Stimulated activated CD4-positive, alpha-beta T cell treated with anti-CD3 and anti-CD28 coated beads, Interleukin-15, amount 100 ng/mL, for 1 hour (primary cell): ENCODE results near the gene GYPC.
A peak's percentile ranks its signal among the peaks of the same experiment; 100 is the strongest.
"Not testable (repeated sequence)": the region's sequence is repeated elsewhere in the genome, so short reads cannot be mapped to it uniquely, and the experiment has no call there.

Experiments used
- DNase-seq, 2 donors: peaks; one replicate each; pipeline ENCODE4 v3.0.0-alpha.2; 2020; ENCODE audit warnings: low read depth in 1 of 2, low spot score in 1 of 2

GYPC gene, protein sequence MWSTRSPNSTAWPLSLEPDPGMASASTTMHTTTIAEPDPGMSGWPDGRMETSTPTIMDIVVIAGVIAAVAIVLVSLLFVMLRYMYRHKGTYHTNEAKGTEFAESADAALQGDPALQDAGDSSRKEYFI

DNA sequence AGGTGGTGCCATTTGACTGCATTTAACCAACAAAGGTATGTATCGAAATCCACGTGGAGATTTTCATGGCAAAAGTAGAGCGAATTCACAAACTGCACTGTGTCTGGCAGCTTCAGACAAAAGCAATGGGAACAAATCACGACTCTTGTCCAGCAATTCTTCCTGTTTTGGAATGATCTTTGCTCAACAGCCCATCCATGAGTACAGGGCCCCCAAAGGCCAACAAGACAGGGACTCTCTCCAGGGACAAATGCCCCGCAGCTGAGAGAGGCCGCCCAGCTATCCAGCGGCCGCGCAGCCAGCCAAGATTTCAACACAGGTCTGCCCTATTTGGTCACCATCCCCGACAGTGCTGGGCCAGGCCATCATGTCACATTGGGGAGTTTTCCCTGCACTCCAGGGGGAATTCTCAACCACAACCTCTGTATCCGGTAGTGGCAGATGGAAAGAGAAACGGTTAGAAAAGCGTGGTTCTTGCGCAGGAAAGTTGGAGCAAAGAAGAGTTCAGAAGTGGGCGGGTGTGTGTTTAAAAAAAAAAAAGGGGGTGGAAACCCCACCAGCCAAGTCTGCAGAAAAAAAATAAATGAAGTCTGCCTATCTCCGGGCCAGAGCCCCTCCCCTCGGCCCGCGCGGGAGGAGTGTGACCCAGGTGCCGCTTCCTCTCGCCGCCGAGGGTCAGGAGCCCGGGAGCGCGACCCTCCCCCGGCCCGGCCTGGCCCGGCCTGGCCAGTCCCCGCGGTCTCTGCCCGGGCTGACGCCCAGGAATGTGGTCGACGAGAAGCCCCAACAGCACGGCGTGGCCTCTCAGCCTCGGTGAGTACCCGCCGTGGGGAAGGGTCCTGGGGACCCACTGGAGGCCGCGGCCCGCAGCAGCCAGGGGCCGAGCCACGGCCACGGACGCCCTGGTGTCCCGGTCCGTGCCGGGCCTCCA is at the start of gene GYPC:
Gene GYPC (plus strand): TSS at position 659 of the 931 bp plus-strand sequence. CDS start 106 bp downstream, at position 765.
- peak in 1 of 2 donors; percentile 42 for DNase-seq

DNA sequence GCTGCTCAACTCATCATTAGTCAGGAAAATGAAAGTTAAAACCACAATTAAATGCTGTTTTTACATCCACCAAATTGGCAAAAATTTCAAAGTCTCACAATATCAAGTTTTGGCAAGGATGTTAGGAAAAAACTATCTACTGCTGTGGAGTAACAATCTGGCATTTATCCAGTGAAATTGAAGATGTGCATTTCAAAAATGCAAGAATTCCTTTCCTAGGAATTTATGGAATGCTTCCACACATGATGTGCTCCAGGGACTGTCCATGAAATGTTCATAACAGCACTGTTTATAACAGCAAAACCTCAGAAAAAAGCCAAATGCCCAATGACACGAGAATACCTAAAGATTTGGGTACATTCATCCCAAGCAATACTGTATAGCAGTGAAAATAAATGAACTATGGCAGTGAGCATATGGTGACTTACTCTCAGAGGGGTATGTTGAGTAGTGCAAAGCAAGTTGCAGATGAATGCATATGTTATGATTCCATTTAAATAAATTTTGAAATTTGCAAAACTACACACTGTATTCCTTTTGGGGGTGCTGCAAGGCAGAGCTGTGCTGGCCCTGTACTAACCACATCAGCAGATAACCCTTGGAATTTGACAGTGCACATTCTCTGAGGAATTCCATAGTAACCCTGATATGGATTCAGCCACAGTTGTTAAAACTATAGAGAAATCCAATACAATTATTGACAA is 41.3 kb upstream of the GYPC start:
- no peak for DNase-seq

DNA sequence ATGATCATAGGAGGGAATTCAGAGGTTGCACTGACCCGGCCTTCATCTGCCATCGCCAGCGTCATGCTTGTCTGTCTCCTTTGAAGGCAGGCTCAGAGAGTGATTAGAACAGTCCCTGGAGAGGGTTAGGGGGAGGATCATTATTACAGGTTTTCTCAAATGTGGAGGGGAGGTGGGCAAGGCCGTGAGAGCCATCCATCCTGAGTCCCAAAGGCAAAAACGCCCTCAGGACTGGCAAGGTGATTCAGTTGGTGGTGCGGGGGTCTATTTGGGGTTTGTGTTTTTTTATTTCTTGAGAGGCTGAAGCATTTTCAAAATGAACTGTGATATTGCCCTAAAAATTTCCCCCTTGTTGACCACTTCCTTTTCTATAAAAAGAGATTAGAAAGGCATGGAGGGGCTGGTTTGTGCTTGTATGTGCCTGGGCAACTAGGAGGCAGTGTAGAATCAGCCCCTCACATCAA is 39.3 kb upstream of the GYPC start:
- no peak for DNase-seq

DNA sequence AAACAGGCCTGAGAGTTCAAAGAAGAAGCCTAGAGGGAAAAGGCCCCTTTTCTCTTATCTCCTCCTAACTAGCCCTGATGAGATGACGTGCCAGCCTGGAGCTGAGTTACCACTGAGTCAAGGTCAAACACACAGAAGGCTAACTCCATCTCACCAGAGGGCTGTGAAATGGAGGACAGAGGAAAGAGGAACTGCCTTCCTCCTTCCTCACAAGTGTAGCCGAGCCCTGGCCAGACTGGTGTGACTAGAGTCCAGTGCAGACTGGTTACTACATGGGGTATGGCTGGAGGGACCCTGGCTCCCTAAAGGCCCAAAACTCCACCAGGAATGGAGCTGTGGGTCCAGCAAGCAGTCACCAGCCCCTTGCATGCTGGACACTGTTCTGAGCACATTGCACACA is 35.7 kb upstream of the GYPC start:
- no peak for DNase-seq

DNA sequence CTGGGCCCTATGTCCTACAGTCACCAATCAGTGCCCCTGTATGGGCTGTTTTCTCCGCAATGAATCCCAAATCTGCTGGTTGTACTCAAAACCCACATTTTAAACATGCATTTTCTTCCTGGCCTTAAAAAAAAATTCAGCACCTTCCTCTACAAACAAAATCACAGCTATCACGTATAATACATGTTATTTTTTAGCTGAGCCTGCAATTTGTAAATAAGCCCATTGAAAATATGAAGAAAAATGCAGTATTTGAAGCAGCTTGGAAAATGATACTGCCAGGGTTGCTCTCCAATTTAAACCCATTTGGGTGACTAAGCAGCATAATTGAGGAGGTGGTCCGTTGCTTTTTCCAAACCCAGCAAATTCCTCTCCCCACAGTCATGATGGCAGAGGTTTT is 33.0 kb upstream of the GYPC start:
- no peak for DNase-seq

DNA sequence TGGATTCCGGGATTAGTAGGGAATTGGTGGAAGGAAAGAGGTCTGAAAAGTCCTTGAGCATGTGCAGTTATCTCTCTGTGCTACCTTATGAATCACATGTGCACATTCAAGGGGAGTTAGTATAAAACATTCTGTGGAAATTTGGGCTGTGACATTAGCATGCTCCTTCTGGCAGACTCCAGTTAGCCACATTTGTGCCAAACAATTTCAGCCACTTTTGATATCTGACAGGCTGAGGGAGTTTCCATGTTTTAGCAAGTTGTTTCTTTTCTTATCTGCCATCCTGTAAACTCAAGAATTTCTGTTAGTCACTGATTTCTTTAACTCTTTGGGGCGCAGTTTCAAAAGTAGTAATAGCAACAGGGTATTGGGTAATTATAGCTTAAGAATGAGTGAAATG is 28.3 kb upstream of the GYPC start:
- DNase-seq: no peak

DNA sequence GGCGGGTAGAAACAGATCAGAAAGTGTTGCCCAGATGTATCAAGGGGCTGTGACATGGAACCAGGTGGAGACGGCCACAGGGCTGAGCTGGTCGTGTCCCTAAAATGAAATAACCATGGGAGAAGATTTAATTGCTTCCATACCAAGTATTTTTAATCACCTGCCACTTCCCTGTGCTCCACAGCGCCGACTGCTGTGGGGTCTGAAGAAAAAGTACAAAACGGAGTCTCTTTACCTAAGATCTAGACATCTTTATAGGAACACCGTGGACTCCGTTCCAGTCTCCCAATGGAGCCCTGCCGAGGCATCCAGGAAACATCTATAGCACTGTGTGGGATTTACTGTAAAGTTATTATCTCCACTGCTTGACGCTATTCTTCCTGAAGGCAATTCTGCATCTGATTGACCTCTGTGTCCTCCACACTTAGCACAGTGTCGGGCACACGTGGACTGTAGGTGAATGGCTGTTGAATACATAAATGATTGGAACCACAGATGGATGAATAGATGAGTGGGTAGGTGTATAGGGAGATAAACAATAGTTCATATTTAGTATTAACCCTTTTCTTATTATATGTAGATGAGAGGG is 21.6 kb upstream of the GYPC start:
- peak in 1 of 2 donors; percentile 8 for DNase-seq

DNA sequence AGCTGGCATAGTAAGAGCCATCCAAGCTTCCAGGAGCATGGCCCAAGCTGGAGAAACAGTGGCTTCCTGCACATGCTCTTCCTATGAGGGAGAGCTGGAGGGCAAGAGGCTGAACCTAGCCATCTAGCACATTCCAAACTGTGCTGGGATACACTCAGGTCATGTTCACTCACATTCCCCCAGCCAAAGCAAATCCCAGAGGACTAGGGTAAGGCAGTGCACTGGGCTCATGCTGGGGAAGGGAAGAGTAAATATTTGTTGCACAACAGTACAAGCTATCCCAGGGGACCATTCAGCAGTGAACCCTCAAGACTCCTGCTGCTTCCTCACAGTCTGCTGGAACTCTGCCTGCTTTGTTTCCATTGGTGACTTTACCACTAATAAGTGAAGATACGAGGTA is 20.7 kb upstream of the GYPC start:
- DNase-seq: no peak

DNA sequence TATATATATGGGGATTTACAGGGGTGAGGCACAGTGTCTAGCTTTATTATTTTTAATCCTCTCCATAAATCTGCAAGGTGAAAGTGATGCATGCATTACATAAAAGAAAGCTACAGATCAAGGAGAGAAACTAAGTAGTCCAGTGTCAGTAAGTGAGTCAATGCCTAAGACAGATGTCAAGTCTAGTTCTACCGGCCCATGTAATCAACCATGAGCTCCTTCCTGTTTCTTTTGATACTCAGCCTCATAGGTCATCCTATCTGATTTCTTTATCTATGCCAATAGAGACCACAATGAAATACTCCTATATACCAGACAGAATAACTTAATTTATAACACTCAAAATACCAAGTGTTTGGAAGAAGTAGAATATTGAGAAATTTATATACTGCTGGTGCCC is 20.2 kb upstream of the GYPC start:
- DNase-seq: no peak

DNA sequence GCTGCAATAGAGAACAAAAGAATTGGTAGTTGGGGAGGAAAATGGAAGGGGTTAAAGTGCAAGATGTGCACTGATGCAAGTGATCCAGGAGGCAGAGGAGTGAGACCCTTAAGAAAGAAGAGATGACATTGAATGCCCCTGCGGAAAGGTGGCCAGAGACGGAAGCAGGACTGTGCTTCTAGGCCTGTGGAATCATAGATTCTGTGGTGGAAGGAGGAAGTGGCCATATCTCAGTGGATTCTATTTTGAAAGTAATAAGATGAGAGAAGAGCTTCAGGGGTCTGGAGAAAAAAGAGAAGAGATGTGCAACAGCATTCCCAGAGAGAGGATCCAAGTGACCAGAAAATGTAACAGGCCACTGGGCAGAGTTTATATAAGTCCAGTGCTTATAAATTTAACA is 18.6 kb upstream of the GYPC start:
- no peak for DNase-seq

DNA sequence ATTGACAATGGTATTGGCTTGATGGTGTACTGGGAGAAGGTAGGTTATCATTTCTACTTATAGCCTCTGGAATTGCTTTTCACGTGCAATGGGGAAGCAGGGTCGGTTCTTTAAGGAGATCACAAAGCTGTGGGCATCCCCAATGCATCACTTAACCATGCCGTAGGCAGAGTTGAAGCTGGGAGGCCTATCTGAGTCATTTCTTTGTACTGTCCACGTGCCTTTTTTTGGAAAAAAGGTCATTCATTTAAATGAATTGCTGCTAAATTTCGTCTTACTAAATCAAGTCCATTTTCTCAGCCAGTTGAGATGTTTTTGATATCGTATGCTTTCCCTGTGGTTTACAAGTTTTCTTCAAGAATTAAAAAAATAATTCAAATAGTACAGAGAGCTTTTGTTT is 17.2 kb upstream of the GYPC start:
- DNase-seq: no peak

DNA sequence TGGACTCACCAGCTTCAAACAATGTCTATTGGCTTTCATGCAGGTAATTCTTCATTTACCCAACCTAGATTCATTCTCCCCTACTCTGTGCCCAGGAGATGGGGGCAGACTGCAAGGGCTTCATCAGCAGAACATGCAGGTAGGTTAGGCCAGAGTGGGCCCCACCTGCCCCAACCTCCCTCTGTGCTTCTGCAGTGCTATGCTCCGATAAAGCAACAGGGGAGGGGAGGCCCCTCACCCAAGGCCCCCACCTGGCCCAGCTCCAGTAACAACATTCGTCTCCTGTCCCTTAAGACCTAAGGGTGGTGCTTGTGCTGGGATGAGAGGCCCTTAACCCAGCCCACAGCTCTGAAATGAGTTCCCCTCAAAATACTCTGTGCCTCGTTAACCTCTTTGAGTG is 16.7 kb upstream of the GYPC start:
- DNase-seq: no peak

DNA sequence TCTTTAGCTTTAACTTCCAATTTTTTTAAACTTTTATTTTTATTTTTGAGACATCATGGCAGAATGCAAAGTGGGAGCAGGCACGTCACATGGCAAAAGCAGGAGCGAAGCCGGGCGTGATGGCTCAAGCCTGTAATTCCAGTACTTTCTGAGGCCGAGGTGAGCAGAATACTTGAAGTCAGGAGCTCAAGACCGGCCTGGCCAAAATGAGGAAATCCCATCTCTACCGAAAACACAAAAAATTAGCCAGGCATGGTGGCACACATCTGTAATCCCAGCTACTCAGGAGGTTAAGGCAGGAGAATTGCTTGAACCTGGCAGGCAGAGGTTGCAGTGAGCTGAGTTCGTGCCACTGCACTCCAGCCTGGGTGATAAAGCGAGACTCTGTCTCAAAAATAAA is 14.7 kb upstream of the GYPC start:
- not testable (repeated sequence) for DNase-seq

DNA sequence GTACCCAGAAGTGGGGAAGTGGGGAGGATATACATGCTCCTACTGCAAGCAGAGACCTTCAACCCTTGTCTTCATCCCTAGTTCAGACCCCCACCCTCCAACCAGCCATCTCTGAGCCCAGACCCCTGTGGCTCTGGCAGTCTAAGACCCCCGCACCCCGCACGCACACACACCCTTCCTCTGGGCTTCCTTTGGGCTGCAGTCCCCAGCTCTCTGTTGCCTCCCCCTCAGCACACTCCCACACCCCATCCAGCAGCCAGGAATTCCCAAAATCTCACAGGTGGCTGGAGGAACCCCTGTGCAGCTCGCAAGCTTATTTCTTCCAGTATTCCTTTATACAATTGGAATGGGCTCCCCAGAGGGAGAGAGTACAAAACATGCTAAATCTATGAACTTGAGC is 13.9 kb upstream of the GYPC start:
- no peak for DNase-seq

DNA sequence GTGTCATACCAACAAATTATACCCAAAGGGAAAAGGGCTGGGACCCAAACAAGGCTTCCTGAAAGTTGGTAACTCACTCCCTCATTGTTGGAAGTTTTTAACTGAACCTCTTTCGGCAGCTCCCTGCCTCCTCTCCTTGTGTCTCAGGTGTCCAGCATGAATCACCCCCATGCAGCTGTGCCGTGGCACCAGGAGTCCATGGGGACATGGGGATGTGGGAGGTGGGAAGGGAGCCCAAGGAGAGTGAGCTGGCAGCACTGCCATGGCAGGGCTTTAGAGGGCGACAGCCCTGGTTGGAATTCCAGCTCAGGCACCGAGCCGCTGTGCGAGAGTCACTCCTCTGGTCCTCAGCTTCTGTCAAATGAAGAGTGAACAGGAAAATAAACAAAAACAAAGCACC is 12.5 kb upstream of the GYPC start:
- DNase-seq: no peak

DNA sequence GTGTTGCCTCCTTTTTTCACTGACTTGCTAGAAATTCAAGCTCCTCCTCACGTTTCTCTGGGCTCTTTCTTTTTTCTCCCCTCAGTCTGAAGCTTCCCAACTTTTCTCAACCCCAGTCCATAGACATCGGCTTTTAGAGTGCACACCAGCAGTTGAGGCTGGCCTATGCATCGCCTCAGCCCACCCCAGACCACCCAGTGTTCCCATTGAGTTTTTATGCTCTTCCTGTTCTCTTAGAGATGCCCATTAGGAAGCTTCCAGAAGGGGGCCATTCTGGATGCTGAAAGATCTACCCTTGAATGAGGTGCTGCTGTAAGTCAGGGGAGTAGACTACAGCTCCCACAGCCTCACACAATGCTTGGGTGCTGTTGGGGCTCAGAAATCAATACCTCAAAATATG is 12.0 kb upstream of the GYPC start:
- DNase-seq: no peak

DNA sequence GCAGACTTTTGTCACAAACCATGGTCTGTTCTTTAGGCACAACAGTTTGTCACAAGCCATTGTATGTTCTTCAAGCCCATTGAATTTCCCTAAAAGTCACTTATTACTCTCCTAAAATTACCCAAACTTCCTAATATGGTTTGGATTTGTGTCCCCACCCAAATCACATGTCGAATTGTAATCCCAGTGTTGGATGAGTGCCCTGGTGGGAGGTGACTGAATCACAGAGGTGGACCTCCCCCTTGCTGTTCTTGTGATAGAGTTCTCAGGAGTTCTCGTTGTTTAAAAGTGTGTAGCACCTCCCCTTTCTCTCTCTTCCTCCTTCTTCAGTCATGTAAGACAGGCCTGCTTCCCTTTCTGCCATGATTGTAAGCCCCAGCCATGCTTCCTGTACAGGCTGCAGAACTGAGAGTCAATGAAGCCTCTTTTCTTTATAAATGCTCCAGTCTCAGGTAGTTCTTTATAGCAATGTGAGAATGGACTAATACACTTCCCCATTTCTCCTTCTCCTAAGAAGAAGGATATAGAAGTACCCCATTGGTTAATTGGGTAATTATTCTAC is 11.2 kb upstream of the GYPC start:
- DNase-seq: no peak

DNA sequence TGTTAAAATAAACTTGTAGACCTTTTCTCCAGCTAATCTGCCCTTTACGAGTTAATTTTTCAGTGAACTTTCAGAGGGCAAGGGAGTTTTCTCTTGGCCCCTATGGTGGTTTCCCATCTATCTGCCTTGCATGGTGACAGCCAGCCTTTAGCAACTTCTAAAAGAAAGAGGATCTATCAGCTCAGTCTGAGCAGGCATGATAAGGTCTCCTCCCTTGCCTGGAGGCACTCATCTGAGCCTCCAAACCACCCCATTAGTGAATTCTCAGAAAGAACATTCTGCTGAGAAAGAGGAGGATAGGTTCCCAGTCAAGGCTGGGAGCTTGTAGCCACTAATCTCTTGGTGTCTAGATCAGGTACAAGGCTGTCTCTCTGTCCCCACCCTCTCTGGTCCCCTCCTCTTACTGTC is 10.7 kb upstream of the GYPC start:
- no peak for DNase-seq

DNA sequence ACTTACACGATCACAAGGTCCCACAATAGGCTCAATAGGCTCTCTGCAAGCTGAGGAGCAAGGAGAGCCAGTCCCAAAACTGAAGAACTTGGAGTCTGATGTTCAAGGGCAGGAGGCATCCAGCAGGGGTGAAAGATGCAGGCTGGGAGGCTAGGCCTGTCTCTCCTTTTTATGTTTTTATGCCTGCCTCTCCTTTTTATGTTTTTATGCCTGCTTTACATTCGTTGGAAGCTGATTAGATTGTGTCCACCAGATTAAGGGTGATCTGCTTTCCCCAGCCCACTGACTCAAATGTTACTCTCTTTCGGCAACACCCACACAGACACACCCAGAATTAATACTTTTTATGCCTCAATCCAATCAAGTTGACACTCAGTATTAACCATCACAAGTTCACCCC is 9.9 kb upstream of the GYPC start:
- DNase-seq: no peak

DNA sequence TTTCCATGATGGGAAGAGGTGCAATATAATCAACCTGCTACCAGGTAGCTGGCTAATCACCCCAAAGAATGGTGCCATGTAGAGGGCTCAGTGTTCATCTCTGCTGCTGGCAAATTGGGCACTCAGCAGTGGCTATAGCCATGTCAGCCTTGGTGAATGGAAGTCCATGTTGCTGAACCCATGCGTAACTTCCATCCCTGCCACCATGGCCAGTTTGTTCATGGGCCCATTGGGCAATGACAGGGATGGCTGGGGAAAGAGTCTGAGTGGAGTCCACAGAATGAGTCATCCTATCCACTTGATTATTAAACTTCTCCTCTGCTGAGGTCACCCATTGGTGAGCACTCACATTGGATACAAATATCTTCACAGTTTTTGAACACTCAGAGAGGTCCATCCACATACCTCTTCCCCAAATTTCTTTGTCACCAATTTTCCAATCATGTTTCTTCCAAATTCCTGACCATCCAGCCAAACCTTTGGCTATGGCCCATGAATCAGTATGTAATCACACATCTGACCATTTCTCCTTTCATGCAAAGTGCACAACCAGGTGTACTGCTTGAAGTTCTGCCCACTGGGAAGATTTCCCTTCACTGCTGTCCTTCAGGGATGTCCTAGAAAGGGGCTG is 8.1 kb upstream of the GYPC start:
- DNase-seq: not testable (repeated sequence)

DNA sequence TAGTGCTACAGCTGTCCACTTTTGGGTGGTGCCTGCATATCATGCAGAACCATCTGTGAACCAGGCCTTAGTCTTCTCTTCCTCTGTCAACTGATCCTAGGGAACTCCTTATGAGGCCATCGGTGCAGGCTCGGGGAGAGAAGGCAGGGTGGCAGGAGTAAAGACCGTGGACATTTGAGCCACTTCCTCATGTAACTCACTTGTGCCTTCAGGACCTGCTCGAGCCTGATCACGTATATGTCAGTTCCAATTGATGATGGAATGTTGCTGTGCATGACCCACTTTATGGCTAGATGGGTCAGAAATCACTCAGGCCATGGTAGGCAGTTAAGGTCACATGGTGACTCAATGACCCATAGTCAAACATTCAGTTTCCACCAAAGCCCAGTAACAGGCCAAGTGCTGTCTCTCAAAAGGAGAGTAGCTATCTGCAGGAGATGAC is 7.6 kb upstream of the GYPC start:
- not testable (repeated sequence) for DNase-seq
